ENCODE data around the gene PLEKHG7.

GRCh38 chr12:92737855-92738850 is 35.4 kb downstream of the PLEKHG7 start:
- no peak for TF ChIP-seq POLR2A (IDR thresholded peaks at IDR 0.05)
- no peak for TF ChIP-seq CTCF (IDR thresholded peaks at IDR 0.05)

Measured in transverse colon (tissue), 3 donors.